ENCODE measurements around the gene FEM1B.

FEM1B gene

GRCh38 chr15:68277603-68278344, at the start of gene FEM1B:
TSS of gene FEM1B (plus strand) at chr15:68277745. CDS start at chr15:68278418, 673 bp downstream.
- TF ChIP-seq ZFP3 (CRISPR knock-in tag; IDR thresholded peaks at IDR 0.05), result peak; percentile 28
- TF ChIP-seq TSHZ2 (CRISPR knock-in tag; IDR thresholded peaks at IDR 0.05), result peak; percentile 41
- TF ChIP-seq RARB (CRISPR knock-in tag; IDR thresholded peaks at IDR 0.05), result no peak
- TF ChIP-seq POU6F1 (CRISPR knock-in tag; IDR thresholded peaks at IDR 0.05; ENCODE audit: borderline replicate concordance, low read depth), result 0 out of 2 replicates have a peak, but pooled peaks have one; percentile 51
- TF ChIP-seq GLIS3 (CRISPR knock-in tag; IDR thresholded peaks at IDR 0.05), result 0 out of 2 replicates have a peak, but pooled peaks have one; percentile 27
- peak; percentile 81; the same call in 1 of the 2 replicates for TF ChIP-seq ESRRG (CRISPR knock-in tag; IDR thresholded peaks at IDR 0.05)
- ATAC-seq, result peak; percentile 84

- peak; percentile 8 for ATAC-seq
- no peak for TF ChIP-seq GLIS3 (CRISPR knock-in tag; IDR thresholded peaks at IDR 0.05)
- TF ChIP-seq POU6F1 (CRISPR knock-in tag; IDR thresholded peaks at IDR 0.05; ENCODE audit: borderline replicate concordance, low read depth), result no peak
- no peak for TF ChIP-seq ARNTL (CRISPR knock-in tag; IDR thresholded peaks at IDR 0.05; ENCODE audit: borderline replicate concordance, low read depth)
- TF ChIP-seq TCF4 (CRISPR knock-in tag; IDR thresholded peaks at IDR 0.05; ENCODE audit: borderline replicate concordance), result no peak
- no peak for TF ChIP-seq PPARA (CRISPR knock-in tag; IDR thresholded peaks at IDR 0.05; ENCODE audit: borderline replicate concordance)
- no peak for TF ChIP-seq ISL1 (CRISPR knock-in tag; IDR thresholded peaks at IDR 0.05)
- TF ChIP-seq TOX (CRISPR knock-in tag; IDR thresholded peaks at IDR 0.05; ENCODE audit: borderline replicate concordance), result no peak
Measured at GRCh38 chr15:68228143-68228970, 49.2 kb upstream of the FEM1B start.

GRCh38 chr15:68228971-68229385, 48.6 kb upstream of the FEM1B start:
- peak; percentile 6 for ATAC-seq
- TF ChIP-seq ARNTL (CRISPR knock-in tag; IDR thresholded peaks at IDR 0.05; ENCODE audit: borderline replicate concordance, low read depth) (no peak), SNAI2 (CRISPR knock-in tag; IDR thresholded peaks at IDR 0.05) (no peak), POU6F1 (CRISPR knock-in tag; IDR thresholded peaks at IDR 0.05; ENCODE audit: borderline replicate concordance, low read depth) (no peak)

- no peak for TF ChIP-seq PATZ1 (CRISPR knock-in tag; IDR thresholded peaks at IDR 0.05; ENCODE audit: borderline replicate concordance)
- no peak for TF ChIP-seq ZFP3 (CRISPR knock-in tag; IDR thresholded peaks at IDR 0.05)
- no peak for TF ChIP-seq GLIS3 (CRISPR knock-in tag; IDR thresholded peaks at IDR 0.05)
- no peak for TF ChIP-seq ISL1 (CRISPR knock-in tag; IDR thresholded peaks at IDR 0.05)
- TF ChIP-seq TOX (CRISPR knock-in tag; IDR thresholded peaks at IDR 0.05; ENCODE audit: borderline replicate concordance), result no peak
- no peak for TF ChIP-seq ZFP30 (CRISPR knock-in tag; IDR thresholded peaks at IDR 0.05)
- peak; percentile 79 for TF ChIP-seq TCF4 (CRISPR knock-in tag; IDR thresholded peaks at IDR 0.05; ENCODE audit: borderline replicate concordance)
- peak; percentile 96 for TF ChIP-seq ARNTL (CRISPR knock-in tag; IDR thresholded peaks at IDR 0.05; ENCODE audit: borderline replicate concordance, low read depth)
- no peak for TF ChIP-seq ZNF565 (CRISPR knock-in tag; conservative IDR thresholded peaks at IDR 0.05; ENCODE audit: low read depth)
- TF ChIP-seq BACH2 (CRISPR knock-in tag; IDR thresholded peaks at IDR 0.05; ENCODE audit: borderline replicate concordance), result no peak
- TF ChIP-seq TSHZ2 (CRISPR knock-in tag; IDR thresholded peaks at IDR 0.05), result 0 out of 2 replicates have a peak, but pooled peaks have one; percentile 25
- peak; percentile 90 for ATAC-seq
Measured at GRCh38 chr15:68229386-68230156, 48.0 kb upstream of the FEM1B start, which contains the start of gene CLN6. TSS of gene CLN6 (minus strand) at chr15:68229728. CDS start at chr15:68229584, 144 bp downstream.

Data from SK-N-SH treated with all-trans-retinoic acid at 6 μM for 48 hours (cell line).